Fibroblast of mammary gland (primary cell): ENCODE measurements around the gene PTGES.
A peak's percentile ranks its signal among the peaks of the same experiment; 100 is the strongest.

Experiments used
- DNase-seq: peaks from one replicate; pipeline ENCODE4 v3.0.0-alpha.2; 2010; ENCODE audit warnings: low read depth
- H3K4me3 ChIP-seq: 2 replicates; pipeline ENCODE4 v1.5.1; 2011; ENCODE audit warnings: low read depth, mild to moderate bottlenecking, low read length, moderate library complexity; ENCODE audit not compliant: control insufficient read depth
- TF ChIP-seq, protein P1 (sequence below): conservative IDR thresholded peaks from 2 replicates; pipeline ENCODE4 v1.5.1; 2011; ENCODE audit warnings: low read depth, low read length, inconsistent platforms; ENCODE audit not compliant: control insufficient read depth, insufficient read depth

Gene PTGES

DNA sequence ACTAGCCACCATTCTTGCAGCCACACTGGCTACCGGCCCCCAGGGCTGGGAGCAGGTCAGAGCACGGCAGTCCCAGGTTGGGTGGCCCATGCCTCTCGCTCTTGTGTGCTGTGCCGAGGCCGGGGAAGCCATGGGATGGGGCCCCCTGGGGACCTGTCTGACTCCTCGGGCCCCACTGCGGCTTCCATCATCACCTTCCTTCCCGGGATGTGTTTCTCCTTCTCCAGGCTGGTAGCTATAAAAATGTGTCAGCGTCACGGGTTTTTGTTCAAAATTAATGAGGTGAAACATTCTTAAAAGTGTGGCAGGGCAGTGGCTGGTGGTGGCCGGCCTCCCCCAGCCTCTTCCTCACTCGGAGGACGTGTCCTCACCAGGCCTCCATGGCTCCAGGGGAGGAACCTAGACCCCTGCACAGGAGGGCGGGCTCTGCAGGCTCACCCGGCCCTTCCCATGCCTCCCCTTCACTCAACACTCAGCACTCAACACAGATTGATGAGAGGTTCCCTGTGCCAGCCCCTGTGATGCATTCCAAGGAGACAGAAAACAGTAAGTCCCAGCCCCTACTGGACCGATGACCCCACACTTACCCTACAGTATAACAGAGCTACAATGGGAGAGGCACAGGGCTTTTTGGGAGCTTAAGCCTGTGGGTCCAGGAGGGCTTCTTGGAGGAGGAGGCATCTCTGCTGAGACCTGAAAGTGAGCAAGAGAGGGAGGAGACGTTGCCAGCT lies 43.2 kb downstream of the PTGES start:
- H3K4me3 ChIP-seq, result no peak overlapping the region
- no peak for DNase-seq

DNA sequence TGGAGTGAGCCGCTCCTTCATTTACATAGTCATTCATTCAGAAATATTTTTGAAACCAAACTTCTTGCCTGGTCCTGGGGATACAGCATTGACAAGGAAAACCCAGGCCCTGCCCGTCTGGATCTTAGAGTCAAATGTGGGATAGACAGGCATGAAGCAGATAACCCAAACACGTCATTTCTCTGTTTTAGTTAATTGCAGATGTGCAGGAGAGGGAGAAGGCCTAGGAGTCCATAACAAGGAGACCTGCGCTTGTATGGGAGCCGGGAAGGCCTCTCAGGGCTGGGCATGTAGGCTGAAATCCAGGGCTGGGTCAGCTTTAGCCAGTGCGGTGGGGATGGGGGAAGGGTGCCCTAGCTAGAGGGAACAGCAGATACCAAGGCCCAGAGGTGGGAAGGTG lies 44.0 kb downstream of the PTGES start:
- DNase-seq, result peak; percentile 23
- H3K4me3 ChIP-seq, result no peak overlapping the region
- TF ChIP-seq, protein P1, sequence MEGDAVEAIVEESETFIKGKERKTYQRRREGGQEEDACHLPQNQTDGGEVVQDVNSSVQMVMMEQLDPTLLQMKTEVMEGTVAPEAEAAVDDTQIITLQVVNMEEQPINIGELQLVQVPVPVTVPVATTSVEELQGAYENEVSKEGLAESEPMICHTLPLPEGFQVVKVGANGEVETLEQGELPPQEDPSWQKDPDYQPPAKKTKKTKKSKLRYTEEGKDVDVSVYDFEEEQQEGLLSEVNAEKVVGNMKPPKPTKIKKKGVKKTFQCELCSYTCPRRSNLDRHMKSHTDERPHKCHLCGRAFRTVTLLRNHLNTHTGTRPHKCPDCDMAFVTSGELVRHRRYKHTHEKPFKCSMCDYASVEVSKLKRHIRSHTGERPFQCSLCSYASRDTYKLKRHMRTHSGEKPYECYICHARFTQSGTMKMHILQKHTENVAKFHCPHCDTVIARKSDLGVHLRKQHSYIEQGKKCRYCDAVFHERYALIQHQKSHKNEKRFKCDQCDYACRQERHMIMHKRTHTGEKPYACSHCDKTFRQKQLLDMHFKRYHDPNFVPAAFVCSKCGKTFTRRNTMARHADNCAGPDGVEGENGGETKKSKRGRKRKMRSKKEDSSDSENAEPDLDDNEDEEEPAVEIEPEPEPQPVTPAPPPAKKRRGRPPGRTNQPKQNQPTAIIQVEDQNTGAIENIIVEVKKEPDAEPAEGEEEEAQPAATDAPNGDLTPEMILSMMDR, result no peak

More for the DNA sequence above, 43.2 kb downstream of the PTGES start:
- TF ChIP-seq, protein P1, result no peak

DNA sequence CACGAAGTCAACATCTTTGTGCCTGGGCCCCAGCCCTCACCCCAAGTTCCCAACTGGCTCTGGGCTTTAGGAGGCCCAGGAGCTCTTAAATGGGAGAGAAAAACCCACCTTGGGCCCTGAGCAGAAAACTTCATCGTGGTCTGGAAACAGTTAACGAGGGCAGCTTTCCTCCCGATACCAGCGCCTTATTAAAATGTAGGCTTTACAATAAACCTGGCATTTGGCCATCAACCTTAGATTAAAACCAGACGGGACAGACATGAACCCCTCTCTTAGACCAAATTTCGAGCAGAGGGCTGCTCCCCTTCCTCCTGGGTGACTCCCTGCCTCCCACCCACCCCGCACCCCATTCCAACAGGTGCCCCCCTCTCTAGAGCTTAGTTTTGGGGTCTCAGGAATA lies 48.0 kb downstream of the PTGES start:
- no peak for DNase-seq
- H3K4me3 ChIP-seq, result no peak overlapping the region
- TF ChIP-seq, protein P1, result no peak

DNA sequence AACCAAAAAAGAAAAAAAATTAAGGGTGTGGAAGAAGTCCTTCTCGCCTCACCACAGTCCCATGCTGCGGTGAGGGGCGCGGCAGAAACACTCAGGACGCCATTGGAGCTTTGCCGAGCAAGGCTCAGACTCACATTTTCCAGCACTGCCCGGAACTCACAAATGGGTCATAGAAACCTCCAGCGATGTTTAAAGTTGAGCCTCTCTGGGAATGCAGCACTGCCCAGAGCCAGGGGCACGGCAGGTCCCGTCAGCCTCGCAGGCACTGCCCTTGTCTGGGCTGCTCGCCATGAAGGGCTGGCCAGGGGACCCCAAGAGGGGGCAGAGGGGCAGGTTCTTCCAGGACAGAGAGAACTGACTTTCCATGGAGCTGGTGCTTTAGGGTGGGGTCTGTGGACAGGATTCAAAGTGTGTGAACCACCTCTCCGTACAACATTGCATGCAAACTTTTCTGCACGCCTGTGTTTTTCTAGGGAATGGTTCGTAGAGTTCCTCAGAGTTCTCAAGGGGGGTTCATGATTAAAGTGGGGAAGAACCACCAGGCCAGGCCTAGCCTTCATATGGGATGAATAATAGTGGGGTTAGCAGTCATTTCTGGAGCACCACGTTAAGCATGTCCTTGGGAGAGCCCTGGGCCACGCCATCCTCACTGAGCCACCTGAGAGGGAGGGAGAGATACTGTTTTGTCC lies 49.0 kb downstream of the PTGES start:
- TF ChIP-seq, protein P1, result no peak
- peak; percentile 58 for DNase-seq
- no peak overlapping the region for H3K4me3 ChIP-seq

DNA sequence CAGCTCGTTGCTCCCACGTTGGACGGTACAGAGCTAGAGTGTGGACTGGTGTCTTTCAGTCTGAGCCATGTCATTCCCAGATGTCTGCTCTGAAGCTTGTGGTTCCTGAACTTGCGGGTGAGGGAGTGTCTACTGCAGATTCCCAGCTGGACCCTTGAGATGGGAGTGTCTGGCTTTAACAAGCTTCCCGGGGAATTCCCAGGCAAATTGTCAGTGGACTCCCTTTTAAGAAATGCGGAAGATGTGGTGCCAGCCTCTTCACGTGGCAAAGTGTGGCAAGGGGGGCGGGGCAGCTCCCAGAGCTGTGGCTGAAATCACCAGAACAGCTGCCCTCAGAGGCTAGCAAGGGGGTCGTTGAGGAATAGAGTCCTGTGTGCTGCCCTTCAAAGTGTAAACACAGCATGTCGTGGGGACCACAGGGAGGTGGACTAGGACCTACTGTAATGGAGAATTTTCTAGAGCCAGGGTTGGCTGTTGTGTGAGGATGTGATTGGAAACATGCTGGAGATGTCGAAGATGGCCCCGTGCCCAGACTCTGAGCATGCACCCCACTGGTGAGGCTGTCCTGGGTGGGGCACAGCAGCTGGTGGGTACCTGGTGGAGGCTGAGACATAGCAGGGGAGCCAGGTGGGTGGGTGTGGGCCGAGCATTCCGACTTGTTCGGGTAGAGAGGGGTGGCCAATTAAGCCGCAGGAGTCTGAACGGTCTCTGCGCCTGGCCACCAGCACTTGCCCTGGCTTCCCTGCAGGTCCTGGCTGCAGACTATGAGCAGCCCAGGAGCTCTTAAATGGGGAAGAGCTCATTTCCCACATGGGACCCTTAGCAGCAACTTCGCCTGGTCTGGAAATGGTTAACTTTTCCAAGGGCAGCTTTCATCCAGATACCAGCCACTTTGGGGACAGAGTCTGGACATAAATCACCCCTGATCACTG lies 50.0 kb downstream of the PTGES start:
- TF ChIP-seq, protein P1, result no peak
- DNase-seq, result peak; percentile 86
- H3K4me3 ChIP-seq, result no peak overlapping the region

DNA sequence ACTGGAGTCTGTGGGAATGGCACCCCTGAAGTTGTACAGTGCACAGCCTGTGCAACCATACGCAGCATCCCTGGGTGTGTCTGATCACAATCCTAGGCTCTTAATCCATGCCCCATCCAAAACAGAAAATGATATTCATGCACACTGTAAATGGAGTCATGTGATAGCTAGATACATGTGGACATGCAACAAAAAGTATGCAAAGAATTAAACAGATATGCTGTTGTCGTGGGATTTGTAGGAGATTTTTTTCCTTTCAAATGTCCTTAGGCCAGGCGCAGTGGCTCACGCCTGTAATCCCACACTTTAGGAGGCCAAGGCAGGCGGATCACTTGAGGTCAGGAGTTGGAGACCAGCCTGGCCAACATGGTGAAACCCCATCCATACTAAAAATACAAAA lies 51.3 kb downstream of the PTGES start:
- H3K4me3 ChIP-seq, result no peak overlapping the region
- TF ChIP-seq, protein P1, result no peak
- DNase-seq, result no peak
